Liver (tissue), 9 donors: ENCODE measurements around the gene CDH18. TPM values are rescaled to one million over a fixed set of nuclear protein-coding genes. Genes with fewer than 3 reads are reported as not detected.

Source experiments
- DNase-seq: peaks from one replicate; pipeline ENCODE4 v3.0.0-alpha.2; 2017; ENCODE audit warnings: low spot score
- H3K27ac ChIP-seq, 2 donors: one replicate each; pipeline ENCODE4 v1.7.0; 2013; ENCODE audit warnings: inconsistent platforms in 2 of 2, low read length in 2 of 2, control low read depth in 1 of 2, low read depth in 1 of 2, mild to moderate bottlenecking in 1 of 2
- H3K27me3 ChIP-seq, 4 donors: one replicate each; pipeline versions ENCODE4 v1.6.1 to v1.7.0; 2013; ENCODE audit warnings: low read length in 3 of 4, inconsistent platforms in 1 of 4, mild to moderate bottlenecking in 1 of 4, moderate library complexity in 1 of 4; ENCODE audit not compliant: control insufficient read depth in 4 of 4, insufficient read depth in 4 of 4
- H3K36me3 ChIP-seq, 4 donors: one replicate each; pipeline versions ENCODE4 v1.6.1 to v1.7.0; 2013; ENCODE audit warnings: low read length in 3 of 4, mild to moderate bottlenecking in 3 of 4, low read depth in 1 of 4, moderate library complexity in 1 of 4; ENCODE audit not compliant: control insufficient read depth in 4 of 4, insufficient read depth in 3 of 4
- H3K4me1 ChIP-seq, 4 donors: one replicate each; pipeline versions ENCODE4 v1.6.1 to v1.7.0; 2013; ENCODE audit warnings: low read length in 3 of 4, mild to moderate bottlenecking in 3 of 4, moderate library complexity in 1 of 4; ENCODE audit not compliant: control insufficient read depth in 4 of 4, insufficient read depth in 4 of 4
- H3K4me3 ChIP-seq, 3 donors: one replicate each; pipeline versions ENCODE4 v1.6.1 to v1.7.0; 2013; ENCODE audit warnings: low read length in 3 of 3, control low read depth in 1 of 3, low read depth in 1 of 3, mild to moderate bottlenecking in 1 of 3
- H3K9ac ChIP-seq, 2 donors: one replicate each; pipeline ENCODE4 v1.7.0; 2013; ENCODE audit warnings: low read length in 2 of 2, mild to moderate bottlenecking in 2 of 2, moderate library complexity in 2 of 2, control low read depth in 1 of 2, low read depth in 1 of 2
- H3K9me3 ChIP-seq, 4 donors: one replicate each; pipeline versions ENCODE4 v1.6.1 to v1.7.0; 2013; ENCODE audit warnings: low read length in 3 of 4; ENCODE audit not compliant: control insufficient read depth in 4 of 4
- ATF3 ChIP-seq: IDR thresholded peaks from 2 replicates; pipeline ENCODE4 v1.6.1; 2016; ENCODE audit warnings: antibody characterized with exemption
- CTCF ChIP-seq: fragments of 150-350 bp; IDR thresholded peaks from 2 replicates; pipeline ENCODE4 v1.5.1; 2017; ENCODE audit warnings: improper control_type of control experiment, low read depth, low read length; ENCODE audit not compliant: missing input control
- EGR1 ChIP-seq, 2 donors: IDR thresholded peaks; 2 replicates each; pipeline ENCODE4 v1.6.1; 2016 to 2018; ENCODE audit warnings: antibody characterized with exemption in 2 of 2, low read depth in 2 of 2
- FOXA2 ChIP-seq: IDR thresholded peaks from 2 replicates; pipeline ENCODE4 v1.6.1; 2016; ENCODE audit warnings: antibody characterized with exemption
- GABPA ChIP-seq, 2 donors: IDR thresholded peaks in 1 of 2; conservative IDR thresholded peaks in 1 of 2; 2 replicates each; pipeline ENCODE4 v1.6.1; 2016; ENCODE audit warnings: antibody characterized with exemption in 2 of 2, mild to moderate bottlenecking in 1 of 2, moderate library complexity in 1 of 2
- HNF4A ChIP-seq, 2 donors: conservative IDR thresholded peaks; 2 replicates each; pipeline ENCODE4 v1.6.1; 2016; ENCODE audit warnings: antibody characterized with exemption in 2 of 2, mild to moderate bottlenecking in 2 of 2
- HNF4G ChIP-seq: IDR thresholded peaks from 2 replicates; pipeline ENCODE4 v1.6.1; 2016; ENCODE audit warnings: antibody characterized with exemption
- JUND ChIP-seq, 2 donors: IDR thresholded peaks; 2 replicates each; pipeline ENCODE4 v1.6.1; 2016; ENCODE audit warnings: antibody characterized with exemption in 2 of 2
- MAX ChIP-seq: IDR thresholded peaks from 2 replicates; pipeline ENCODE4 v1.6.1; 2016; ENCODE audit warnings: antibody characterized with exemption
- RAD21 ChIP-seq, 2 donors: IDR thresholded peaks; 2 replicates each; pipeline ENCODE4 v1.6.1; 2016; ENCODE audit warnings: antibody characterized with exemption in 2 of 2, mild to moderate bottlenecking in 2 of 2
- REST ChIP-seq: IDR thresholded peaks from 2 replicates; pipeline ENCODE4 v1.6.1; 2016; ENCODE audit warnings: antibody characterized with exemption, mild to moderate bottlenecking
- RXRA ChIP-seq, 2 donors: IDR thresholded peaks; 2 replicates each; pipeline ENCODE4 v1.6.1; 2017 to 2018; ENCODE audit warnings: antibody characterized with exemption in 2 of 2, mild to moderate bottlenecking in 1 of 2
- SP1 ChIP-seq: IDR thresholded peaks from 2 replicates; pipeline ENCODE4 v1.6.1; 2018; ENCODE audit warnings: antibody characterized with exemption, mild to moderate bottlenecking
- TAF1 ChIP-seq: conservative IDR thresholded peaks from 2 replicates; pipeline ENCODE4 v1.6.1; 2016; ENCODE audit warnings: antibody characterized with exemption, mild to moderate bottlenecking
- YY1 ChIP-seq: IDR thresholded peaks from 2 replicates; pipeline ENCODE4 v1.6.1; 2016; ENCODE audit warnings: antibody characterized with exemption, mild to moderate bottlenecking
- WGBS: extraction: QIAGEN DNeasy Blood & Tissue Kit; methylation state at CpG from one replicate; pipeline ENCODE4 v1.1.7; 2013; 5-methylcytosine and 5-hydroxymethylcytosine counted together
- polyA plus RNA-seq, 2 donors: library from polyadenylated mRNA; stranded (reverse) in 1 of 2; unstranded in 1 of 2; fragments of 200-250 nt in 1 of 2; fragments of >200 nt in 1 of 2; fragmentation: Nextera tagmentation in 1 of 2; extraction: Ambion mirVana in 1 of 2; gene quantifications; one replicate each; pipeline versions ENCODE4 v1.2.1 to v1.2.3, GENCODE V29; 2013 to 2015
- total RNA-seq, 2 donors: library from RNA; depleted of rRNA; stranded (reverse); fragments of >200 nt; gene quantifications; one replicate each; pipeline ENCODE4 v1.2.3, GENCODE V29; 2014
- donor health status: healthy.
- donor health status: healthy.
- donor health status: healthy.
- donor health status: healthy.
- donor health status: healthy.

CDH18 gene
- total and polyA plus RNA-seq, 4 donors = 0.19 TPM; not detected in 3

GRCh38 chr5:20000416-20000815 lies 12.4 kb upstream of the CDH18 start (continued):
- no peak for TF ChIP-seq CTCF
- no peak for TF ChIP-seq RXRA (IDR thresholded peaks at IDR 0.05)
- no peak for TF ChIP-seq HNF4A (conservative IDR thresholded peaks at IDR 0.05)
- TF ChIP-seq RAD21 (IDR thresholded peaks at IDR 0.05) = no peak
- TF ChIP-seq ATF3 = no peak

- H3K4me3 ChIP-seq = no peak overlapping the region
- H3K9ac ChIP-seq = no peak overlapping the region
- no peaks in the 10 kb centered on the region for H3K4me1 ChIP-seq
- 27% methylated on average over 12 of the region's 12 CpGs for WGBS
- no peaks in the 10 kb centered on the region for H3K36me3 ChIP-seq
- H3K27me3 ChIP-seq = no peaks in the 10 kb centered on the region
- H3K27ac ChIP-seq = no peak overlapping the region
- DNase-seq = no peak
- peaks cover 0 to 1% (median 0%) of the 10 kb centered on the region in 4 donors for H3K9me3 ChIP-seq
- TF ChIP-seq EGR1 (IDR thresholded peaks at IDR 0.05; ENCODE audit: low read depth in 2 of 2) (no peak), REST (no peak), YY1 (no peak), TAF1 (no peak), ATF3 (no peak), HNF4G (no peak), HNF4A (conservative IDR thresholded peaks at IDR 0.05) (no peak), FOXA2 (no peak), JUND (IDR thresholded peaks at IDR 0.05) (no peak), SP1 (no peak), GABPA (IDR thresholded peaks at IDR 0.05 in 1 of 2, conservative IDR thresholded peaks at IDR 0.05 in 1 of 2) (no peak), MAX (no peak)
Measured at GRCh38 chr5:19988457-19988856, 457 bp upstream of the CDH18 start.

GRCh38 chr5:19986806-19987205 lies 1.2 kb downstream of the CDH18 start:
- H3K4me1 ChIP-seq = no peaks in the 10 kb centered on the region
- H3K36me3 ChIP-seq = no peaks in the 10 kb centered on the region
- no peak overlapping the region for H3K4me3 ChIP-seq
- H3K27ac ChIP-seq = no peak overlapping the region
- WGBS = 72% methylated on average over 2 of the region's 2 CpGs
- H3K9me3 ChIP-seq = peaks cover 0 to 1% (median 0%) of the 10 kb centered on the region in 4 donors
- no peak for DNase-seq
- TF ChIP-seq EGR1 (IDR thresholded peaks at IDR 0.05; ENCODE audit: low read depth in 2 of 2) = no peak
- no peaks in the 10 kb centered on the region for H3K27me3 ChIP-seq
- H3K9ac ChIP-seq = no peak overlapping the region
